DOHH2 (cell line): ENCODE data around the gene COL5A2.

Experiments used
- CTCF ChIP-seq: fragments of 200-600 bp; sonication (generic); IDR thresholded peaks from one replicate; pipeline ENCODE4 v1.5.1; 2014; ENCODE audit warnings: antibody characterized with exemption, mild to moderate bottlenecking, low read depth, low read length; ENCODE audit not compliant: poor library complexity, severe bottlenecking
- EZH2phosphoT487 ChIP-seq: fragments of 200-600 bp; sonication (generic); IDR thresholded peaks from 2 replicates; pipeline ENCODE4 v1.6.1; 2017; ENCODE audit warnings: borderline replicate concordance, mild to moderate bottlenecking, antibody characterized with exemption, low read length, moderate library complexity, mixed read lengths

DNA sequence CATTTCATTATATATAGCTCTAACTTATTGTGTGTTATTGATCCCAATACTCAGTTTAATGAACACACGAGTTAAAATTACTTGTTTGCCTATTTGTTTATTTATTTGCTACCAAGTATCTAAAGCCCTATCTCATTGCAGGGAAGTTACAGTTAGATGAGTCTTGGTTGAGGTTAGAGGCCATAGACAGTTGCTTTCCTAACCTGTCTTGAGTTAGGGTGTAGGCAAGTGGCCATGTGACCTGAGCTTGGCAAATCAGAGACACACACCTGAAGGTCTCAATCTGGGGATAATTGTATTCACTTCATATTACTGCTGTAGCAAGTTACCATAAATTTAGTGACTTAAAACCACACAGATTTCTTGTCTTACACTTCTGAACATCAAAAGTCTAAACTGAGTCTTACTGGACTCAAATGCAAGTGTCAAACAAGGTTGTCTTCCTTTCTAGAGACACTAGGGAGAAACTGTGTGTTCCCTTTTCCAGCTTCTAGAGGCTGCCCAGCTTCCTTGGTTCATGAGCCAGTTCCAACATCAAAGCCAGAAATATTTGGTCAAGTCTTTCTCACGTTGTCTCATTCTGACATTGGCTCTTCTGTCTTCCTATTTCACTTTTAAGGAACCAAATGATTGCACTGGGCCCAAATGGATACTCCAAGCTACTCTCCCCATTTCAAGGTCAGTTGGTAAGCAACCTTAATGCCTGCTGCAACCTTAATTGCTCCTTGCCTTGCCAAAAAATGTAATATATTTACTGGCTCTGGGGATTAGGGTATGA, 165.7 kb downstream of the COL5A2 start:
- TF ChIP-seq CTCF (no peak), EZH2phosphoT487 (no peak)
